GM11168 (cell line): Measurements from ENCODE around the gene MAP2K7.

Experiments used
- in situ Hi-C: fragments of 300-500 bp; cut with MboI; formaldehyde crosslinking; loops from one replicate; pipeline ENCODE4 v1.12.0; 2022; ENCODE audit warnings: low sequenced_read_pairs; ENCODE audit not compliant: unreplicated experiment

MAP2K7 gene

DNA sequence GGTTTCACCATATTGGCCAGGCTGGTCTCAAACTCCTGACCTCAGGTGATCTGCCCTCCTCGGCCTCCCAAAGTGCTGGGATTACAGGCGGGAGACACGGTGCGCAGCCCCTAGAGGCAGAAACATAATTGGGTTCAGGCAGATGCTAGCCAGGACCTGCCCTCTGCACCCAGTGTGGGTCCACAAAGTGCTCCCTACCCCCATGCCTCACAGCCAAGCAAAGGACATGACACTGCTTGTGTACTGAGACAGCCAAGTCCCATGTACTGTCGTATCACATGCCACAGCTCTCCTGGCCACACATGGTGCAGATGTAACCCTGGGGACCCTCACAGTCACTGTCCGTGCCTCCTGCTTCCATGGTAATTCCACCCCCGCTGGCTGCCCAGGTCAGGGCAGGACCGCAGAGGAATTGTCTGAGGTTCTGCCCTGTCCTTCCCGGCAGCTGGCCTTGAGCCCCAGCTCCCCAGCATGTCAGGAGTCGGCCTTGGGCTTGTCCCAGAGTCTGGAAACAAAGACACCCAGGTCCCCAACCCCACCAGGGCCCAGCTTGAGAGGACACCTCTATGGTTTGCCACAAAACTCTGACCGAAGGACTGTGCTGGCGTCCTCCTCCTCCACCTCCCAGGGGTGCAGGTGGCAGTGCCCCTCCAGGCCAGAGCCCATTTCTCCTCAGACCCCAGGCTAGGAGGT lies 37.1 kb upstream of the MAP2K7 start:
- in situ Hi-C loops: no loop called here

DNA sequence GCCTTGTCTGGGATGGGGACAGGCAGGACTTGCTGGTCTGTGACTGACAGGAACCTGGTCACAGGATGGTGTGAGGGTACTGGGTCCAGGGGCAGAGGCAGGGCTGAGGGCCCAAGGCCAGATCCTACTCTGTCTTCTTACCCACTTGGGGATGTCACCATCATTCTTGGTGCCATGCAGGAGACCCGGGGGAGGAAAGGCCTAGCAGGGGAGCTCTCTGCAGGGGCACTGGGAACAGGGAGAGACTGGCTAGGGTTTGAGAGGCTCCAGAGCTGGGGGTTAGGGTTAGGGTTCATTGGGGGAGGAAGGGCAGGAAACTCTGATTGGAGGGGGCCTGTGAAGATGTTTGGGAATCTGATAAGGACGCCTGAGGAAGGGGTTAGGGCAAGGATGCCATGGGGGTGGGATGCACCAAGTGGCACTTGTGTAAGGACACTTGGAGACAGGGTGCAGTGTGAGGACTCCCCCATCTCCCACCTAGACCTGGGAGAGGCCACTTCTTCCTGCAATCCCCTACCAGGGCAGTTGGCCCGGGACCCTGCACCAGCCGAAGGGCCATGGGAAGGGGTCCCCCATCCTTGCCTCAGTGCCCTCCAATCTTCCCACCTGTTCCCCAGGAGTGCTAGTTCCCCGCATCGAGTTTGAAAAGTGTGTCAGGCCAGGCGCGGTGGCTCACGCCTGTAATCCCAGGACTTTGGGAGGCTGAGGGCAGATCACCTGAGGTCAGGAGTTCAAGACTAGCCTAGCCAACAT lies 36.4 kb upstream of the MAP2K7 start:
- in situ Hi-C loops: no loop called here

DNA sequence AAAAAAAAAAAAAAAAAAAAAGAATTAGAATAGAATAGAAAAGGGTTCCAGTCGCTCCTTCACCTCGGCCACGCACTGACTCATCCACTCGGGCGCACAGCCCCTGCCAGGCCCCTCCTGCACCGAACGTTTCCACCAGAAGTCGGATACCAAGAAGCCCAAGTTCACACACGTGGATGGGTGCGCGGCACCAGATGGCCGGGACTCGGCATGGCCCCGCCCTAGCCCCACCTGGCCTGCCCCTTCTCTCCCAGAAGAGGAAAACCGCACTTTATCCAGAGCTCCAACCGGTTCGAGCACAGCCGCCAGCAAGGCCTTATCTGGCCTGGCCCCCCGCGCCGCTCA lies 35.4 kb upstream of the MAP2K7 start:
- in situ Hi-C loops: no loop called here

DNA sequence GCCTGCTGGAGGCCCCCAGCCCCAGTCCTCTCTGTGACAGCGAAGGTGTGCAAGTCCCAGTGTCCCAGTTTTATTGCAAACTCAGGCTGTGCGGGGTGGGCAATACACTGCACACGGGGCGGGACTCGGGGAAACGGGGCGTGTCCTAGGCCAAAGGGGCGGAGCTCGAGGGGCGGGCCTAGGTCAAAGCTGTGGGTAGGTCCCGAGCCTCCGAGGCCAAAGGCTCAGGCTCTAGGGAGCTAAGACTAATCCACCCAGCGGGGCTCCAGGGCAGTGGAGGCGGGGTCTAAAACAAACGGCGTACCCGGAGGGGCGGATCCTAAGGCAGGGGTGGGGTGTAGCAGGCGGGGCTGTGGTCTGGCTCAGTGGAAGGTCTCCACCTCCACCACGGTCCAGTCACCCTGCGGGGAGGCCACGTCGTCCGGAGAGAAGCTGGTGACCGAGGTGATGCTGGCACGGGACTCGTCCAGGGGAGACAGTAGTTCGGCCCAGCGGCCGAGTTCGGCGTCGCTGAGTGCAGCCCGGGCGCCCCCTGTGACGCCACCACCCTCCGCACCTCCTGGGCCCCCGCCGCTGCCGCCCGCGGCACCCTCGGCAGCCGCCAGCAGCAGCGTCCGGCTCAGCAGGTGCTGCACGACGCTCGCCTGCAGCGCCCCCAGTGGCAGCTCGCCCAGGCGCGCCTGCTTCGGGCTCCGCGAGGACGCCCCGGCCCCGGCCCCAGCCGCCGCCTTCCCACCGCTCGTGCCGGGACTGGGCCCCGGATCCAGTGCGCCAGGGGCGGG lies 34.8 kb upstream of the MAP2K7 start:
- in situ Hi-C loops: no loop called here

- in situ Hi-C loops: no loop called here
Measured at GRCh38 chr19:7869453-7869909, 34.2 kb upstream of the MAP2K7 start.

GRCh38 chr19:7869910-7870511 lies 33.7 kb upstream of the MAP2K7 start:
- in situ Hi-C loops: no loop called here

DNA sequence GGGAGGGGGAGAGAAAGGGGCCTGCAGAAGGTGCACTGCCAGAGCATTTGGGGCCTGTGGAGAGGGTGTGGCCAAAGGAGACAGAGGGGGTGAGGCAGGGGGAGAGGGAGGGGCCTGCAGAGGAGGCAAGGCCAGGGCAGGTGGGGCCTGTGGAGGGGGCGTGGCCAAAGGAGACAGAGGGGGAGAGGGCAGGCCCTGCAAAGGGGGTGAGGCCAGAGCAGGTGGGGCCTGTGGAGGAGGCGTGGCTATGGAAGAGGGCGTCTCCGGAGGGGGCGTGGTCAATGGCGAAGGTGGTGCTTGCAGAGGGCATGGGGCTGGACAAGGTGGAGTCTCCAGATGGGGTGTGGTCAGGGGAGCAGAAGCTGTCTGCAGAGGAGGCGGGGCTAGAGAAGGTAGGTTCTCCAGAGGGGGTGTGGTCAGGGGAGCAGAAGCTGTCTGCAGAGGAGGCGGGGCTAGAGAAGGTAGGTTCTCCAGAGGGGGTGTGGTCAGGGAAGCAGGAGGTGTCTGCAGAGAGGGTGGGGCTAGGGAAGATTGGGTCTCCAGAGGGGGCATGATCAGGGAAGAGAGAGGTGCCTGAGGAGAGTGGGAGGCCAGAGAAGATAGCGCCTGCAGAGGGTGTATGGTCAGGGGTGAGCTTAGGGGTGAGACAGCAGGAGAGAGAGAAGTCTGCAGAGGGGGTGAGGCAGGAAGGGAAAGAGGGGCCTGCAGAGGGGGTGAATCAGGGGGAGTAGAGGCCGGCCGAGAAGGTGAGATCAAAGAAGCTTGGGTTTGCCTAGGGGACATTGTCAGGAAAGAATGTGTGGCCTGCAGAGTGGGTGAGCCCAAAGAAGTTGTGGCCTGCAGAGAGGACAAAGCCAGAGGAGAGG lies 32.9 kb upstream of the MAP2K7 start:
- in situ Hi-C loops: no loop called here

DNA sequence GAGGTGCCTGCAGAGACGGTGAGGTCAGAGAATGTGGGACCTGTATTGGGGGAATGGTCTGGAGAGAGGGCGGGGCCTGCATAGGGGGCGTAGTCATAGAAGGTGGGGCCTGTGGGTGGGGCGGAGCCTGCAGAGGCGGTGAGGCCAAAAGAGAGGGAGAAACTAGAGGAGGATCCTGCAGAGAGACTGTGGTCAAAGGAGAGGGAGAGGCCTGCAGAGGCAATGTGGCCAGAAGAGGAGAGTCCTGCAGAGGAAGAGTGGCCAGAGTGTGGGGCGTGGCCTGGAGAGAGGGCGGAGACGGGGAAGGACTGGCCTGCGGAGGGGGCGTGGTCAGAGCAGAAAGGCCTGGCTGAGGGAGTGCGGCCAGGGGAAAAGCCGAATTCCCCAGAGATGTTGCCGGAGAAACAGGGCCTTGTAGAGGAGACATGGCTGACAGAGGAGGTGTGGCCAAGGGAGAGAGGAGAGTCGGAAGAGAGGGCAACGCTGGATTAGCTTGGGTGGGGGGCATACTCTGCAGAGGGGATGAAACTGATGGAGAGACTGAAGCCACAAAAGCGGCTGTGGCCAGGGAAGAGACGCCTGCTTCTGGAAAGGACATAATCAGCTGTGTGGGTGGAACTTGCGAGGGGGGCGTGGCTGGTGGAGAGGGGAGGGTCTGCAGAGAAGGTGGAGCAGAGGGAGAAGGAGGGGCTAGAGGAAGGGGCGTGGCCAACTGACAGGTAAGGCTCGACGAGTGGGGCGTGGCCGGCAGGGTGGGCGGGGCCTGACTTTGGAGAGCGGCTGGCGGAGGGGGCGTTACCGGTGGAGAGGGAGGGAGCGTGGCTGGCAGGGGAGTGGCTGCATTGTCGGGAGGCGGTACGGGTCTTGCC lies 32.0 kb upstream of the MAP2K7 start:
- in situ Hi-C loops: no loop called here

GRCh38 chr19:7872306-7873204 lies 31.1 kb upstream of the MAP2K7 start:
- in situ Hi-C loops: no loop called here

DNA sequence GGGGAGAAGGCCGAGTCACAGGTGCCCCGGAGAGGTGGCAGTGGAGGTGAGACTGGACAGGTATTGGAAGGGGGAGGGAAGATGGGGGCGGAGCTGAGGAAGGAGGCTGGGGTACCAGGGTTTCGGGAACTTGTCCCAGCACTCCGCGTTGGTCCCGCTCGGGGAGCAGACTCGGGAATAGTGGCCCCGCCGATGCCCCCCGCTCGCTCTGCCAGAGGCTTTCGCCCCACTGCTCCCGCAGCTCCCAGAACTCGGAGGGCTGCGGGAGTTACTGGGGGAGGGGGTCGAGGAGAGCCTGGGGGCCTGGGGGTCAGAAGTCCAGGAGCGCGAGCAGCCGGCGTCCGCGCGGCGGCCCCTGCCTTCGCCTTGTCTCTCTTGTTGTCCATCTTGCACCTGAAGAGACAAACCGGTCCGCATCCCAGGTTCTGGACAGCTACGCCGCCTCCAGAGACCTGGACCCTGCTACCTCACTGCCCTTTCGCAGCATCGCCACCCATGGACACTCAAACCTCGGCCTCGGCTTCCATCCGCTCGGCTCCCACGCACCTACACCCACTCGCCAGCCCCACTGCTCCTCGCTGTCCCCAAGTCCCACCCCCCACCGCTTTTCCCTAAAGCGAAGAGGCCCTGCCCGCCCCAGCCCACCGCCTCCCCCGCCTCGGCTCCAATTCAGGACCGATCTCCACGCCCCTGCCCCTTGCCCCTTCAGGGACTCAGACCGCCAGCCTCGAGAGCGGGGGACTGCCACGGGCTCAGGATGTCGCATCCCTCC lies 30.2 kb upstream of the MAP2K7 start:
- in situ Hi-C loops: no loop called here

GRCh38 chr19:7874076-7874896 lies 29.4 kb upstream of the MAP2K7 start, which contains the start of gene PRR36:
Gene PRR36, minus strand, starts transcription at chr19:7874390. Its CDS starts 701 bp downstream, at chr19:7873689.
- in situ Hi-C loops: no loop called here

DNA sequence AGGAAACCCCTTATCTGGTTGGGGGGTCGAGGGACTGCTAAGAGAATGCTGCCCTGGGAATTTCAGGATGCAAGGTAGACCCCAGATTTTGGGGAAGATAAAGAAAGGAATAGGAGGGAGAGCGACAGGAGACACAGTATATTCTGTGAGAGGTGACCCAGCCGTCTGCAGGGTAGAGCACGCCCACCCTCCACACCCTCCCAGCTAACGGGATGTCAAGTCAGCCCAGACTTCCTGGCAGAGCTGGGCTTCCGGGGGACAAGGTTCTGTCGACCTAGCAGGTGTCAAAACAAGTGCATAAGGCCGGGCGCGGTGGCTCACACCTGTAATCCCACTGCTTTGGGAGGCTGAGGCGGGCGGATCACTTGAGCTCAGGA lies 28.8 kb upstream of the MAP2K7 start:
- in situ Hi-C loops: no loop called here

GRCh38 chr19:7877249-7877836 lies 26.3 kb upstream of the MAP2K7 start:
- in situ Hi-C loops: no loop called here

DNA sequence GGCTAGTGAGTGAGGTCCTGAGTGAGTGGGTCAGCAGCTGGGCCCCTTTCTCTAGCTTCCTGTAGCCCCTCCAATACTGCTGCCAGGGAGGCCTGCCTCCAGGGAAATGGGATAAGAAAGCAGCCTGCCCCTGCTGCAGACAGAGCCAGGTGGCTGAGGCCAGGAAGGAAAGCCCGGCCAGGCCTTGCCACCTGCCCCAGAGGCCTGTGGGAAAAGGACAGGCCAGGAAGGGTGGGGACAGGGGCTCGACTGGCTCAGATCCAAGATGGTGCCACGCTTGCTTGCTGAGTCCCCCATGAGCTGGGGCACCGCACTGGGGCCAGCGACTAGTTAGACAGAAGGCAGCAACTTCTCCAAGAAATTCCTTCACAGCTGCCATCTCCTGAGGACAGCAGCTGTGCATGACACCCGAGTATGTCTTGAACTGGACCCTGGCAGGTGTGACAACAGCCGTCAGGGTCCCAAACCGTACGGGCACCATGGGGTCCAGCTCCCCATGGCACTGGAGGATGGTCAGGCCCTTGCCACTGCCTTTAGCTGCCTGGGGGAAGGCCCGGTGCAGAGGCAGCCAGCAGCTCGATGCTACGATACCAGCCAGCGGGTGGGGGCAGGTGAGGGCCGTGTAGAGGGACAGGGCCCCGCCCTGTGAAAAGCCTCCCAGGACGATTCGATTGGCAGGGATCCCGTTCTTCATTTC lies 24.4 kb upstream of the MAP2K7 start:
- in situ Hi-C loops: no loop called here

- in situ Hi-C loops: no loop called here
Measured at GRCh38 chr19:7879836-7880235, 23.8 kb upstream of the MAP2K7 start.
